HG03095 (cell line): ENCODE measurements around the gene NT5C3A.
"Not testable (repeated sequence)": the region's sequence is repeated elsewhere in the genome, so short reads cannot be mapped to it uniquely, and the experiment has no call there.

Experiments
- ATAC-seq: cut with Tn5 transposase; IDR thresholded peaks from one replicate; pipeline ENCODE4 v1.9.1; 2021; ENCODE audit warnings: moderate library complexity; ENCODE audit not compliant: unreplicated experiment

NT5C3A gene

DNA sequence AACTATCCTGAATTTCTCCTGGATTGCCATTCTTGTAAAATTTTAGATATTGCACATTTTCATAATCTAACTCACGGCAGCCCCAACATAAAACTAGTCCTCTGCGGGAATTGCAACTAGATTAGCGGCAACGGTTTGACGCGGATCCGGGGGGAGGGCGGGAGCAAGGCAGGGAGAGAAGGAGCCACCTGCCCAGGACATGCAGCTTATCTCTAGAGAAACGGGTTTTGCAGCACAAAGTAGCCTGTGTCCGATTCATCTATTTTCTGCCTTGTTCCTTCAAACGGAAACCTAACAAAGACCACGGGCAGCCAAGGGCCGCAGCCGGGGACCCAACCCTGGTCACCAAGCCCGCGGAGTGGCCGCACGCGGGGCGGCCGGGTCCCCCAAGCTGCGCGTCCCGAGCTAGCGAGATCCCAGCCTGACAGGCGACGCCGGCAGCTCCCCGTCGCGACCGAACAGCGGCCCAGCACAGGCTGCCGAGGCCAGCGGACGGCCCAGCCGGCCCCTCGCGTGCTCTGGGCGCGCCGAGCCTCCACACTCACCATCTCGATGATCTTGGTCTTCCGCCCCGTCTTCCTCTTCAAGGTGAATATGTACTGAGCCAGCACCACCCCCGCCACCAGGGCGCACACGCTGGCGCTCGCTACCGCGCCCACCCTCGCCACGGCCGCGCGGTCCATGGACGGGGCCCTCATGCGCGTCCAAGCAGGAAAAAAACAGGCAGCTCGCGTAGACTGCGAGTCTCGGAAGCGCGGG is at the start of gene NT5C3A:
Gene NT5C3A (minus strand): TSS at position 754 of the 759 bp plus-strand sequence. CDS start 71 bp downstream, at position 683.
- ATAC-seq, result peak; percentile 37

DNA sequence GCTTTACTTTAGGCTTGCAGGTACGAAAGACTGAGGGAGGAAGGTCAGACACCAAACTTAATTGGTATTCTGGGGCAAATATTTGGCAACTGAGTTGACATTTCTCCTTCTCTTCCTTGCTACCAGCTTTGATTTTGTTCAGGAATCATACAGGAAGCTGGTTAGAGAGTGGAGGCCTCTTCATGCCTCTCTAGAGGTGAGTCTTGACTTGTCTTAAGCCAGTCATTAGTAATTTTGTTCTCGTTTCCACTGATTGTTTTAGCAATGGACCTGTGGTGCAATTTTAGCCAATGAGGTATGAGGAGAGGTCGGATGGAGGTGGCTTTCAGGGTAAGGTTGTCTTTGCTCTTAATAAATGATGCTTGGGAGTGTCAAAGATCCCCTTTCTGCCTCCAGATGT is 49.0 kb upstream of the NT5C3A start:
- no peak for ATAC-seq

DNA sequence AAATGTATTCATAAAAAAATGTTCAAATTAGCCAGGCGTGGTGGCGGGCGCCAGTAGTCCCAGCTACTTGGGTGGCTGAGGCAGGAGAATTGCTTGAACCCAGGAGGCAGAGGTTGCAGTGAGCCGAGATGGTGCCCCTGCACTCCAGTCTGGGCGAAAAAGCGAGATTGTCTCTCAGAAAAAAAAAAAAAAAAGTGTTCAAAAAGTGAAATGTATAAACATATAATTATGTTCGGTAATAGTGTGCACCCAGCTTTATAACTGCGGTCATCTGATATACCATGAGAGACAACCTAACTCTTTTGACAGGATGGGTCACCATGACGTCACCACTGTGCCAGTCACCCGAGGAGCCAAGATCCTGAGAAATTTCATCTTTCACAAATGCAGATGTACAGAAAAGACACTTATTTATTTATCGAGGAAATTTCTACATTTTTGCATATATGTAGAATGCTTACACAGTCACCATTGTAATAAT is 47.2 kb upstream of the NT5C3A start:
- ATAC-seq, result no peak

DNA sequence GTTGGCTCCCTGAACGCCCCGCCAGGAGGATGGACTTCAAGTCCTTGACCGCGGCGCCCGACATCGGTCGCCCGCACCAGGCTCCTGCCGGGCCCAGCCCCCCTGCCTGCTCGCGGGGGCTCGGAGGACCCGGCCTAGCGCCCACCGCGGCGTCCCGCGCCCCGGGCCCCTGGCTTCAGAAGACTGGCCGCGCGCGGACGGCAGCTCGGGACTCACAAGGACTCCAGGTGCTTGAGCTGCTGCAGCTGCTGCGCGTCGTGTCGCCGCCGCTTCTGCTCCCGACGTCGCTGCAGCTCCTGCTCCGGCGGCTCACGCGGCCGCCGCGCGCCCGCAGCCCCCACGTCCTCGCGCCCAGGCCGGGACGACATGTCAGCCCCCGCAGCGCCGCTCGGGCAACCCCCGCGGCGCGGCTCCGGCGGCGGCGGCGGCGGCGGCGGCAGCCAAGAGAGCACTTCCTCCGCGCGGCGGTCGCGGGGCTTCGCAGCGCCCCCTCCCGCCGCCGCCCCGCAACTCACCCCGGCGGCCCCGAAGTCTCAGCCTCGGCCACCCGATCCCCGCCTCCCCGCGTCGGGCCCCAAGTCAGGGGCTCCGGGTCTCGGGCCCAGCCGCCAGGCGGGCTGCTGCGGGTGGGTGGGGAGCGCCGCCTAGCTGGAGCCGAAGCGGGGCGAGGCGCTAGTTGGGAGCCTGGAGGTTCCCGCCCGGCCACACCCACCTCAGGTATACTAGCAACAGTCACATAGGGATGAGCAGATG is 46.6 kb upstream of the NT5C3A start, which contains the start of gene RP9:
Gene RP9 (minus strand): TSS at position 400 of the 753 bp plus-strand sequence. CDS start 32 bp downstream, at position 368.
- peak; percentile 88 for ATAC-seq

DNA sequence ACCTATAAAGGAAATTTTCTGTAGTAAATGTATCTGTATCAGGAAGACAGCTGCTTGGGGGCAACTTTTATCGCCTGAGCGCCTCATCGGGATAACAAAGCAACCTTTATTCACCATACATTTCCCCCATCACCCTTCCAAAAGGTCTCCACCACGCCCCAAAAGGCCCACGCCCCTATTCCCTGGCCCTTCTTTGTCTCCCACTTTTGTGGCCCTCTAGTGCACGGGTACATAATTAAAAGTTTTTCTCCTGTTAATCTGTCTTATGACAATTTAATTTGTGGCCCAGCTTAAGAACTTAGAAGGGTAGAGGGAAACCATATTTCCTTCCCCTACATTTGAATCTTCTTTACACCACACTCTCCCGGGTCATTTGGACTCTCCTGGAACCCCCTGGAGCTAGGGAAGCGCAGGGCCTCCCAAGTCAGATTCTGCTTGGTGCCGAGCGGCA is 46.0 kb upstream of the NT5C3A start:
- ATAC-seq, result no peak

DNA sequence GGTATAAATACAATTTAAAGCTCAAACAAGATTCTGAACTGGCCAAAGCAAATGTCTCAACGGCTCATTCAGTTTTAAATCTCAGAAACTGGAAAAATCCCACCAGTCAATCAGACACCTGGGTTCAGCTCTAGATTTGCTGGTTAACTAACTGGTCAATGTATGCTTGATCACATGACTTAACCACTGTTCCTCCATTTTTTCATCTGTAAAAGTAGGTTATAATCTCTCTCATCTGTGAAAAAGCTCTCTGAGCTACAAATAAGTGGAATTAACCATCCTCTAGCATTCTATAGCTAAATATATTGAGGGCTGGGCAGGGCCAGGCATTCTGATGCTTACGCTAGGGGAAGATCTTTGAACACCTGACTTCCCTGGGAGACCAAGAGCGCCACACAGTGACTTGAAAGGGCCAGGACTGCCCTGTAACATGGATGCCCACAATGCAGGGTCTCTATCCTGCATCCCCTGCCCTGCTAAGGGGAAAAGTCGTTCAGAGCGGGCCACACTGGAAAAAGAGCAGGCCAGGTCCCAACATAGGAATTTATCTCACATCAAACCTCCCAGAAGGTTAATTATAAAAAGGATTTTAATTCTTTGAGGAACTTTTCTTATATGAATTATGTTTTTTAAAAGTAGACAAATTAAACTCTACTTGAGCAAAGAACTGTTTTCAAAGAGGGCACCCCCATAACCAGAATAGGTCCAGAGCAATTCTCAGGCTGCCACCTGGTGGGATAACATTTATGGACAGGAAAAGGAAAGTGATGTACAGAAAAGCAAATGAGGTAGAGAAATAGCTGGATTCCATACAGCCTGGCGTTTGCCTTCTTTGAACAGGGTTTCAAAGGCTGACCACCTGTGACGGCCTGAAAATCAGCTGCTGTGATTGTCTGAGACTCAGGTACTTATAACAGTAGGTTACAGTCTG is 44.8 kb upstream of the NT5C3A start:
- peak; percentile 38 for ATAC-seq

DNA sequence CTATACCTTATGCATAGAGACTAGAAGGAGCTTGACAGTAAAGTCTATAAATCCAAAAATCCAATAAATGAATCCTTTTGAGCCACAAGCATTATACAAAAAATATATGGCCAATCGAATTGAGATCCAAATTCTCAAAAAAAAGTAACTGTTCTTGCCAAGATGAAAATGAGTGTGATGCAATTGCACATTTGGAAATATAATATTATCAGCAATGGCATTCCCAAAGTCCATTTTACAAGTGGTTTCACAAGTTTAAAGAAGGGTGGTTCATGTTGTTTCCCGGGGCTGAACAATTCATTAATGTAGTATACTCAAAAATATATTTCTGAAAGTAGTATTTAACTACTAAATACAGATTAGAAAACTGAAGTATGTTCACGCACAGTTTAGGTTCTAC is 39.3 kb upstream of the NT5C3A start:
- ATAC-seq, result no peak

DNA sequence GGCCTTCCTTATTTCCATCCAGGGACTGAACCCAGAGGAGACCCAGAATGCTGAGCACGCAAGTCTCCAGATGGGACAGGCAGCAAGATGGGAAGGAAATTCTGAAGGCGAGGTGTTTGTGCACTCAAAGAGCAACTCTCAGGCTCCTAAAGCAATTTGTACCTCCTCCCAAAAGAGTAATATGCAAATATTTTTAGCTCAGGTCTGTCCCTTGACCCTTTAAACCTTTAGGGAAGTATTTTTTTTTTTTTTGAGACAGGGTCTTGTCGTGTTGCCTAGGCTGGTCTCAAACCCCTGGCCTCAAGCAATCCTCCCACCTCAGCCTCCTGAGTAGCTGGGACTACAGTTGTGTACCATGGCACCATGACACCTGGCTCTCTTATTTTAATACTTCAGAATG is 38.2 kb upstream of the NT5C3A start:
- ATAC-seq, result no peak

DNA sequence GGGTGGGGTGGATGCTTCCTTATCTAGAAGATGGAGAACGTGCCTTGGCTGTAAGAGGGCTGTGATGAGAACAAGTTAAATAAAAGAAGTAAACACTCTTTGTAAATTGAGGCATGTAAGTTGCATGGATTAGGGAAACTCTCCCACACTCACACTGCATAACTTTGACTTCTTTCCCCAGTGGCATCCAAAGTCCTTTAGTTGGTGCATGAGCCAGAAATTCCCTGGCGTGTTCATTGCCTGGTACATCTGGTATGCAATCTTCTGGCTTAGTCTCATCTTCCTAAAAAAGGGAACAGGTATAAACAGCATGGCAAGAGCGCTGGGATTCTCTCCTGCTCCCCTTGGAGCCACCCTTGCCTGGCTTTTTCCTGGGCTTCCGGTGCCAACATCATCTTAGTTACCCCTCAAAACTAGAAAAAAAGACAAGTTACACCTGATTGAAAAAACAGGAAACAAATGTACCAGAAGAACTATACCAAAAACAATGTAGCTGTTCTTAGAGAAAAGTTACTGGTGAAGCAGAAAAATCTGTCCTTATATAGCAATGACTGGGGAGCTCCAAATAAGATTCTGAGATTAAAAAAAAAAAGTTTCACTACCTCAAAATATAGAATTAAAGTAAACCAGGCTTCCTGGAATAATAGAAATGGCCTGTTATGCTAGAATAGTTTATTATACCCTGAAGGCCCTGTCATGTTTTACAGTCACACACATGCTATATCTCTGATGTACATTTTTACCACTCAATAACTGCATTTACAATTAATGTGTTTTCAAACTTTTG is 36.8 kb upstream of the NT5C3A start:
- ATAC-seq, result no peak

DNA sequence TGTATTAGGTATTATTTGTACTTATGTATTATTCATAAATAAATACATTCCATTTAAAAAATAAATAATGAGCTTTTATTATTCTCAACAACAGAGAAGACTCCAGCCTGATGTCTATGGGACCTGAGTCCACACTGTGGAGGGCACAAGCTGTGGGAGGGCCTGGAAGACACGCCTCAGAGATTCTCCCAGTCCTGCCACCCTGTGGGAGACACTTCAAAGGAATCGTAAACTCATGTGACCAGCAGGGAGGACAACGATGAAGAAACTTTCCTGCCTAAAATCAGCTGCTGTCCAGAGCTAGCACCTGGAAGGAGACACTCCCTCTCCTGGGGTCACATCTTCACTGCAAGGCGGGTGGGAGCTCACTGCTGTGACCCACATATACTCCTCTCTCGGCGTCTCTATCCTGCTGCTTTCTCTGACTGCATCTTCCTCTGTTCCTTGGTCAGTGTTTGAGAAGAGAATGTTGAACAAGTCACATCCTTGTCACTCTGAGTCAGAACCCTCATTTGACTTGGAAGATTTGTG is 32.2 kb upstream of the NT5C3A start:
- not testable (repeated sequence) for ATAC-seq

DNA sequence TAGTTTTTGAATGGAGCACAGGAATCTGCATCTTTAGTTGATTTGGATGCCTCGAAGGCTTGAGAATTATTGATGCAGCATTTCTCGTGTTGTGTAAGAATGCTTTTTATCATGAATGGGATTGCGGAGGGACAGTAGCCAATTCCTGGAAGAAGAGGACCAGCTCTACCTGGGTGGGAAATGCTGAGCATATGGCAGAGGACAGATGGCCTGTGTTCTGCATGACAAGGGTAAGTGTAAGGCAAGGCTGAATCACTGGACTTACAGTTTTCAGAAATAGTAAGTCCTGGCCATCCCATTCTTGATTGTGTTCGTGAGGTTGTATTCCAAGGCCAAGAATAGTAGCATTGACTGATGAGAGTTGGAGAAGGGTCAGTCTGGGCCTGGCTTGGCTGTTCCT is 30.7 kb upstream of the NT5C3A start:
- ATAC-seq, result no peak

DNA sequence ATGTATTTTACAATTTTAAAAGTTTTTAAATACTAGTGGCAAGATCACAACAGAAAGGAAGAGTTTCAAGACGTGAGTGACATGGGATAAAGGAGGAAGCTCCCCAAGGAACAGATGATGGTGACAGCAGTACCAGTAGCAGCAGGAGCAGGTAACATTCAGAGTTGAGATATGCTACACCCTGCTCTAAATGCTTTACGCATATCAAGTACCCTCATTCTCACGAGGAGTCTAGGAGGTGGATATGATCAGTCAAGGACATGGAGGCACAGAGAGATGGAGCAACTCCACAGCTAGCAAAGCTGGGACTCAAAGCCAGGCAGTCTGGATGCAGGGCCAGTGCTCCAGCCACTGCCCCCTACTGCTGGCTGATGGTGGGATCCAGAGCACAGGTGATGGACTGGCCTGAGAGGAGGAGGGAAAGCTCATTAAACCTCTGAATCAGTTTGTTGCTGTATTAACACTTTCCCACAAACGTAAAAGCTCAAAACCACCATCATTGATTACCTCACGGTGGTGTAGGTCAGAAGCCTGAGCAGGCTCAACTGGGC is 29.1 kb upstream of the NT5C3A start:
- no peak for ATAC-seq

DNA sequence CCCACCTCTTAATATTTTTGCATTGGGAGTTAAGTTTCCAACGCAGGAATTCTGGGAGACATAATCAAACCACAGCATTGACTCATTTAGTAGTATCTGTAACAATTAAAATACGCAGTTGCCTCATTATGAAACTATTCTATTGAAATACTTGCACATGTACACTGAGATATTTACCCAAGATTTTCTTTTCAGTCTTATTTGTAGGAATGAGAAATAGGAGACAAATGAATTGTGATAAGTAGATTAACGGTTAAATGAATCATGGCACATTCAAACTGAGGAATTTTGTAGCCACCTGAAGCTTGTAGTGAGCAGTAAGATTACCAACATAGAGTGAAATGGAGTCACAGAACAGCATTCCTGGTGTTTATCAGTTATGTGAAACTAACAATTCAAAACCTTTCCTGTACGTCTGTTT is 28.5 kb upstream of the NT5C3A start:
- no peak for ATAC-seq

DNA sequence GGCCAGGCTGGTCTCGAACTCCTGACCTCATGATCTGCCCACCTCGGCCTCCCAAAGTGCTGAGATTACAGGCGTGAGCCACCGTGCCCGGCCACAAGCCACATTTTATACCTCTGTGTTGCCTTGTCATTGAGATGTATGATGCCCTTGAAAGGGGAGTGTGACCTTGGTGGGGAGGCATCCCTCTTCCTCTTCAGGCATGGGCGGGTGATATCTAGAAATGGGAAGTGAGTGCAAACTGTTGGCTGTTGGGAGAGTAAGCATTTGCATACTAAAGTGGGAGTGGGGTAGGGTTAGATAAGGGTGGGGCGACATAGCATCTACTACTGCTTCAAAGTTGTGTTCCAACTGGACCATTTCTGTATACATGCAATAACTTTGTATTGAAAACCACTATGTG is 26.6 kb upstream of the NT5C3A start:
- no peak for ATAC-seq

DNA sequence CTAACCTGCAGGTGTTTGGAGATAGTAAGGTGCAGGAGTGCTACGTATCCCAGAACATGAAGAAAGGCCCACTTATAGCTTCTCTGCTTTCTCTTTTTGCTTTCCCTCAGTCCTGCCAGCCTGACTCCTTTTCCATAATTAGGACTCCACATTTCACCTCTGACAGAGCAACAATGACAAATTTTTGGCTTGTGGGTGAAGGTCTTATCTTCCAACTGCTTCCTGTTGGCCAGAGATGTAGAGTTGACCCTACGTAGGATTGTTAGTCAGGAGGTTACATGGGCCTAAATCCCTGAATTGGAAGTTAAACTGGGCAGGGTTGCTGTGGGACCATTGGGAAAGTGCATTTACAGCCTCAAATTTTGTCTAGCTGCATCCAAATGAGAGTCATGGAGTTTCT is 25.3 kb upstream of the NT5C3A start:
- ATAC-seq, result no peak

DNA sequence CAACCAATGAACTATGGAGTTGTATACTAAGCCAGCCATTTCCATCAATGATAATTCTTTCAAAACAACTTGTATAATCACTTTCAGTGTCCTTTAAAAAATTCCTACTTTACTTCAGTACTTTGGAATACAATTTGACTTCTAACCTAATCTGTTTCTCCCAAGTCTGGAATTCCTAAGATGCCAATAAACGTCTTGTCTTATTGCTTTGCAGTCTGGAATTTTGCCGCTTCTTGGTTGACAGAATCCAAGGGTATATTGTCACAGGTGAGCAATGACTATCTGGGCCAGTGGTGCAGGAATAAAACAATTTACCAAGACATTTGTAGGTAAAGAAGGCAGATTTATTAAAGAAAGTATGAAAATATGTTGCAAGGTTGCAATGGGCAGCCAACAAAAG is 24.8 kb upstream of the NT5C3A start:
- ATAC-seq, result no peak

DNA sequence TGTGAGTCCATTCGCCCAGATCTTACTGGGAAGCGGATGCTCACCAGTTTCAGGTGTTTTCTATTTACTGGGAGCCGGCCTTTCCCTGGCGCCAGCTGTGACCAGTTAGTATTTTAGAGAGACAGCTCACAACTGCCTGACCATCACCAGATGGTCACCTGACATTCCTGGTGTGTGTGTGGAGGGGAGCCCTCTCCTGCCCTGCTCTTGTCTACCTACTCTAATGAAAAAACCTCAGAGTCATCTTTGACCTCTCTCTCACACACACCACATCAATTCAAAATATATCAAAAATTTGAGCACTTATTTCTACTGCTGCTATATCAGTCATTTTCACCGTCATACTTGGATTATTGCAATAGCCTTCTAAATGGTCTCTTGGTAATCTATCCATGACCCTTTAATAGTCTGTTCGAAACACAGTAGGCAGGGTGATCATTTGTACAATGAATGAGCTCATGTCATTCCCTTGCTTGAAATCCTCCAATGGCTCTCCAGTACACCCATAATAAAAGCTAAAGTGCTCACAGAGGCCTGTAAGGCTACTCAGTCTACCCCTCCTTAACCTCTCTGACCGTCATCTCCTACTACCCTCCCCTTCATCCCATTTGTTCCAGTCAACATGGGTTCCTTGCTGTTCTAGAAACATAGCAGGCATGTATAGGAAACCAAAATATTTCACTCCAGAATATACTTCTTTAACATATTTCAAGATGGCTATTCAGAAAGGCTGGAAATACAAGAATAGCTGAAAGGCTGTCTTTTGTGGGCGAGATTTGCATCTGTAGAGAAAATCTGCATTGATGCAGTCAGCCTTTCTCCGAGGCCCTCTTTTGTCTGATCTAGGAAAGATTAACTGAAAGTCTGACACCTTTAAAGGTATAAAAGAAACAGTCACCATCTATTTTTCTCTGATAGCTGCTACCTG is 17.5 kb upstream of the NT5C3A start:
- no peak for ATAC-seq

DNA sequence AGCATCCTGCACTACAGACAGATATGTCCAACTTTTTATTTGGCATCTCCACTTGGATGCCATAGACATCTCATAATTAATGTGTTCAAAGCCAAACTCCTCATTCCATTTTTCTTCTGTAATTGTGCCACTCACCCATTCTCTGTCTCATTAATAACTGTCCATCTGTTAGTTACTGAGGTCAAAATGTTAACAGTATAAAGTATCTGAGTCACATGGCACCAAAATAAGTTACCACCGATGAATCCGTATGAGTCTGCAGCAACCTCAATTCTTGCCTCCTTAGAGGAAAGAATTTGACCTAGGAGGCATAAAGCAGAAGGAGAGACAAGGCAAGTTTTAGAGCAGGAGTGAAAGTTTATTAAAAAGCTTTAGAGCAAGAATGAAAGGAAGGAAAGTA is 16.5 kb upstream of the NT5C3A start:
- ATAC-seq, result no peak

DNA sequence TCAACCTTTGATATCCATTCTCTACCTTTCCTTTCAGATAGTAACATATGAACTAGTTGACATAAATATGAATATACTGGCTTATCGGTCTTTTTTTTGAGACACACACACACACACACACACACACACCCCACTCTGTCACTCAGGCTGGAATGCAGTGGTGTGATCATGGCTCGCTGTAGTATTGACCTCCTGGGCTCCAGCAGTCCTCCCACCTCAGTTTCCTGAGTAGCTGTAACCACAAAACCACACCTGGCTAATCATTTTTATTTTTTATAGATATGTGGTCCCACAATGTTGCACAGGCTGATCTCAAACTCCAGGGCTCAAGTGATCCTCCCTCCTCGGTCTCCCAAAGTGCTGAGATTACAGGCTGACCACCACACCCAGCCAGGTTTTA is 14.2 kb upstream of the NT5C3A start:
- ATAC-seq, result no peak
